ENCODE measurements around the gene FRG2. TPM values are rescaled to one million over a fixed set of nuclear protein-coding genes. Genes with fewer than 3 reads are reported as not detected.
"Not testable (repeated sequence)": the region's sequence is repeated elsewhere in the genome, so short reads cannot be mapped to it uniquely, and the experiment has no call there.

The FRG2 gene
- not detected for total RNA-seq

DNA sequence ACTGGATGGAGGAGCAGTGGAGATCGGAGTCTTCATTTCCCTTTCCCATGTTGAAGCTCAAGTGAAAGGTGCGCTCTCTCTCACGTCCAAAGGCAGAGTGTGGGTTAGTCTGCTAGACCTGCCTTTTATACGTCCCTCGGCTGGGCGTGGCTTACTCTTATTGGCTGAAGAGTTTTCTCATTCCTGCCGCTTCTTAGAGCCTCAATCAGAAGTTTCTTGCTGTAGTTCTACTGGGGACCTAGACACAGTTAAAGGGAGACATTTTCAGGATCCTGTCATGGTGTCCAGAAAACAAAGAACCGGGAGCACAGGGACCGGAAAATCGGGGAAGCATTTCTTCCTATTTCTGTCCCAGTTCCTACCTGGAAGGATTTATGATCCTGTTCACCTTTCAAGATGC is at the start of gene FRG2:
TSS of gene FRG2 (minus strand) at position 101 of the 400 bp plus-strand sequence. CDS start at position 49, 52 bp downstream.
- not testable (repeated sequence) for ATAC-seq; DNase-seq (ENCODE audit: low spot score)

DNA sequence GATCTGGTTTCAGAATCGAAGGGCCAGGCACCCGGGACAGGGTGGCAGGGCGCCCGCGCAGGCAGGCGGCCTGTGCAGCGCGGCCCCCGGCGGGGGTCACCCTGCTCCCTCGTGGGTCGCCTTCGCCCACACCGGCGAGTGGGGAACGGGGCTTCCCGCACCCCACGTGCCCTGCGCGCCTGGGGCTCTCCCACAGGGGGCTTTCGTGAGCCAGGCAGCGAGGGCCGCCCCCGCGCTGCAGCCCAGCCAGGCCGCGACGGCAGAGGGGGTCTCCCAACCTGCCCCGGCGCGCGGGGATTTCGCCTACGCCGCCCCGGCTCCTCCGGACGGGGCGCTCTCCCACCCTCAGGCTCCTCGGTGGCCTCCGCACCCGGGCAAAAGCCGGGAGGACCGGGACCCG is 41.3 kb upstream of the FRG2 start:
- ATAC-seq; DNase-seq (ENCODE audit: low spot score): not testable (repeated sequence)

DNA sequence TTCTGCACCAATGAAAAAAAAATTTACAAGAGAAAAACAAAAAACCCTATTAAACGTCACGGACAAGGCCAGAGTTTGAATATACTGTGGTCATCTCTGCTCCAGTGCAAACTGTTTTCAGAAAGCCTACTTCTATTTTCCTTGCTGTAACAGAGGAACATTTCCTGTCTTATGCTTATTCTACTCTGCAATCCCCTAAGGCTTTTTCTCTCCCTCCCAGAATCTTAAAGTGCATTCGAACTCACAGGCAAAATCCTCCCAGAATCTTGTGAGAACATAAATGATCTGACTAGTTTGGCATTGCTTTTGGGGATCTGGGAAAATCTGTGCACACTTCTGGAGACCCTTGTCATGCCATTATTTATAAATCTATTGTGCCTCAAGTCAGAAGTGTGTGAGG is 37.7 kb upstream of the FRG2 start:
- ATAC-seq; DNase-seq (ENCODE audit: low spot score): not testable (repeated sequence)

DNA sequence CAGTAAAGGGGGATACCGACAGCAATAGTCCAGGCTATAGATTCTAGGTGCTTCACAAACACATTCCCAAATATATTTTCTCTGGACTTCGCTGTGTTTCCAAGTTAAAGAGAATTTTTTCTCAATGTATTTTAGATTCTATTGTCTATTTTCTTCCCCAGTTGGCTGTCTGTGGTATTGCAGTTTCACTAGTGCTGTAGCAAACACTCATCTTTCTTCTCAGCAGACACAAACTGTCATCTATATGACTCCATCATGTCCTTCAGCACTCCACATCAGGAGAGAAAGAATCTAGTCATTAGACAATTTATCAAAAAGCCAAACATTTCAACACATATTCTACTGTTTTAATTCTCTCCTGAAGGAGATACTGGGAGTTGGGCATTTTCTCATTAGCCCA is 37.3 kb upstream of the FRG2 start, which contains the start of gene DBET:
TSS of gene DBET (plus strand) at position 161 of the 400 bp plus-strand sequence.
- ATAC-seq; DNase-seq (ENCODE audit: low spot score): not testable (repeated sequence)

DNA sequence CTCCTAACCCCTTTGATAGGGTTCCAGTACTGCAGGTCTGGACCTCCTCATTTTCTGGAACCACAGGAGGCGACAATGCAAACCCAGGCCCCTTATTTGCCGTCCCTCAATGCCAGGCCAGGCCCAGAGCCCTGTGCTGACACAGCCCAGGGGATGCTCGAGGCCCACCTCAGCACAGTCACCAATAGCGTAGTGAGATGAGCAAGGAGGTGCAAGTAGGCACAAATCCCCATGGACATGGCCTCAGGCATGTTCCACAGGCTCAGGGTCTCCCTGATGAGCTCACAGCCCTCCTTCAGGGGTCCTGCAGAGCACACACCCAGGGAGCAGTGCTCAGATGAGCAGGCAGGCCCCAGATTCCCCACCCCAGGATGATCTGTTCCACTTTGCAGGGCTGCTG is 31.9 kb upstream of the FRG2 start:
- not testable (repeated sequence) for DNase-seq (ENCODE audit: low spot score); ATAC-seq

DNA sequence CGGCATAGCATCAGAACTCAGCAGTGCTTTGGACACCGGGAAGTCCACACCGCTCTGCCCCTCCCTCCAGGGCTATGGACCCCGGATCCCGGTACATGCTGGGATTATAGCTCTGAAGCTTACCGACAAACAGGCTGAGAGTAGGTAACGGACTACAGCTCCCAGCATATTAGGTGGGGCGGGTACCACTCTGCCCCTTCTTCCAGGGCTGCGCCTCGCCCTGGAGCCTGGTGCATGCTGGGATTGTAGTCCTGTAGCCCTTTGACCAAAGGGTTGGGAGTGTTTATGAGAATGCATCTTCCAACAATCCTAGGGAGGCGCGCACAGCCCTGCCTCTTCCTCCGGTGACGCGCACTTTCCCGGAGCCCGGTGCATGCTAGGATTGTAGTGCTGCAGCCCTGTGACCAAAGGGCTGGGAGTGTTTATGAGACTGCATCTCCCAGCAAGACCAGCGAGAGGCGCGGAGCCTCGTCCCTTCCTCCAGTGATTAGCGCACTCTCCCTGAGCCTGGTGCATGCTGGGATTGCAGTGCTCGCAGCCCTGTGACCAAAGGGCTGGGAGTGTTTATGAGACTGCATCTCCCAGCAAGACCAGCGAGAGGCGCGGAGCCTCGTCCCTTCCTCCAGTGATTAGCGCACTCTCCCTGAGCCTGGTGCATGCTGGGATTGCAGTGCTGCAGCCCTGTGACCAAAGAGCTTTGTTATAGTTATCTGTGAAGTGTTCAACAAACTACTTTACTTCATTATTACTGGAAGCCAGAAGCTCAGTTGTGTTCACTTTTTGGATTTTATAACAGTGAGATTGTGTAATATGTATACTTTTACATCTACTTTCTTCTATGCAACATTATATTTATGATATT is 22.6 kb upstream of the FRG2 start:
- peak; percentile 43 for ATAC-seq
- not testable (repeated sequence) for DNase-seq (ENCODE audit: low spot score)

DNA sequence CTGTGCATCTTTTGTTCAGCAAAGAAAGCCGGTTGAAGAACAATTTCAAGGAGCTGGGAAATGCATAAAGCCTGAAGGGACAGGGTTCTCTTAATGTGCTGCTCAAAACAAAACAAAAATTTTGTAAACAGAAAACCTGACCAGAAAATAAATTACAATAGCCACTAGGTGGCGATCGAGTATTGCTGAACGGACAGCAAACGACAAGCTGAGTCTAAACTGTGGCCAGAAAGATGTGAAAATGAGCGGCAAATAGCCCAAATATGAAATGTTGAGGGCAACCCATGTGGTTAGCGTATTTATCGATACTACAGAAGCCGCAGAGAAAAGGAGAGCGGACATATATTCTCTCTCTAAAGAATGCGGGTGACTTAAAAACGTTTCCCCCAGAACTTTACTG is 20.6 kb upstream of the FRG2 start:
- ATAC-seq: peak; percentile 62
- not testable (repeated sequence) for DNase-seq (ENCODE audit: low spot score)

DNA sequence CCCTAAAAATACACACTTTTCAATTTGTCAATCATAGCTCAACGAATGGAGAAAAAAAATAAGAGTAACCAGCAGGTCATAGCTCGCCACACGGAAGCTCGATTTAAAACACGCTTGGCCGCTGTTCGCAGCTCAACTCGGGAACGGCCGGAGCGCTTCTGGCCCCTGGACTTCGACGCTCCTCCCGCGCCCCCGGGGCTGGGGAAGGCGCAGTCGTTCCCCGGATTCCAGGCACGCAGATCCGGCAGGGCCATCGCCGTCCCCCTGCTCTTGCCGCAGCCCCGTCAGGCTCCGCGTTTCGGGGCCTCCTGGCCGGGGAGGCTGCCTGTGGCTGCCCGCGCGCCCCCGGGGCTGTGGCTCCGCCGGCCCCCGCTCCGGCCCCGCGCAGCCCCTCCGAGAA is 13.8 kb upstream of the FRG2 start:
- ATAC-seq; DNase-seq (ENCODE audit: low spot score): not testable (repeated sequence)

DNA sequence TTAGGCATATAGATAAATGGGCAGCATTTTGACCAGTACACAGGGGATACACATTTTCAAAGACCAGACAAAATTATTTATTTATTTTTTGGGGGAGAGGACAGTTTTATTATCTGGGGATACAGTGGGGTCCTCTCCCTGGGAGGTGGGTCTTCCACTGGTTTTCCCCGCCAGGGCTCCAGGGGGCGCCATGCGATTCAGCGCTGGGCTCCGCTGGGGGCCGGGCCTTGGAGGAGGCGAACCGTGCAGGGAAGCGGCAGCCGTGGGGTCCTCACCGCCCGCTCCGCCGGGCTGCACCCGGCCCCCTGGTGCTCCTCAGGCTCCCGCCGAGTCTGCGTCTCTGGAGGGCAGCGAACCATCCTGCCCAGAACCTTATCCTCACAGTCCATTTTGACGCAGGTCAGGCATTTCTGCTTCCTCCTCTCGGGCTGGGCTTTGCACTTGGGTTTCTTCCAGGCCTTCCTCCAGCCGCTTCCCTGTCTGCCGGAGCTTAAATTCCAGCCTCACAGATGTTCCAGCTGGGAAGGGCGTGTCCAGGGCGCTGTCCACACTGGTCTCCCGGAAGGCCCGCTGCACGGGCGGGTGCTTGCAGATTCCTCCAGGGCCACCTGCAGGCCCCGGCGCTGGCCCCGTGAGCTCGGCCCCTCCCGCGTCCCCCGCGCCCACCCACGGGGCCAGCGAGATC is 10.8 kb upstream of the FRG2 start:
- not testable (repeated sequence) for ATAC-seq; DNase-seq (ENCODE audit: low spot score)

DNA sequence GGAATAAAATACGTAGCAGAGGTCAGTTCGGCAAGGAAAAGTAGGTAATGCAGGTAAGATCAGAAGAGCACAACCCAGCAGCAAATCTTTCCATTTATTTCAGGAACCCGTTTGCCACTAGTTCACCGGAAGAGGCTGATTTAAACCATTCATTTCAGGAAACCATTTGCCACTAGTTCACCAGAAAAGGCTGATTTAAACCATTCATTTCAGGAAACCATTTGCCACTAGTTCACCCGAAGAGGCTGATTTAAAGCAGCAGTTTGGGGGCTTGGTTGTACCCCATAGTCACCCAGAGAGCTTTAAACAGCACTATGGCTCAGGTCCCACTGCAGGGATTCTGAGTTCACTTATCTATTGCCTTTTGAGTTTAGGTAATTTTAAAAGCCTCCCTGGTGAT is 4.2 kb upstream of the FRG2 start:
- ATAC-seq; DNase-seq (ENCODE audit: low spot score): not testable (repeated sequence)

DNA sequence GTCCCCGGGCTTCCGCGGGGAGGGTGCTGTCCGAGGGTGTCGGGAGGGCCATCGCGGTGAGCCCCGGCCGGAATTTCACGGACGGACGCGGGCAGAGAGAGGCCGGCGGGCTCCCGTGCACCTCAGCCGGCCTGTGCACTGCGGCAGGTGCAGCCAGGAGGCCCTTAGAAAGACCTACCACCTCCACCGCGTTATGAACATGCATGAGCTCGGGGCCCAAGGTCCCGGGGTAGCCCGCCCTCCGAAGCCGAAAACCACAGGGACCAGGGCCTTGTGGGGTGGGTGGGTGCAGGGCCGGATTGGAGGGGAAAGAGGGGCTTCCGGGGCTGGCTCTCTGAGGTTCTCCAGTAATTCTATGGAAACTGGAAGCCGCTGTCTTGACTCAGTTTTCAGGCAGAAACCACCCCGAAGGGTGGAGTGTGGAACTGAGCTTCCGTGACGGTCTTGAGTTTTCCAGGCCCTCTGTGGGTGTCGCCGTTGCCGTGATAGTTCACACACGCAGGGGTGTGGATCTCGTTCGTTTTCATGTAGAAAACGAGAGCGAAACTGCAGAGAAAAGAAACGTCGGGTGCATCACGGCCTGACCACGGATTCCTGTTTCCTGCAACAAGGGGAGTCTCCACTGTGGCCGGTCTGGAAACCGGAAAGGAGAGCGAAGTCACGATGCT is 4.3 kb downstream of the FRG2 start:
- peak; percentile 58 for ATAC-seq
- DNase-seq (ENCODE audit: low spot score): not testable (repeated sequence)

DNA sequence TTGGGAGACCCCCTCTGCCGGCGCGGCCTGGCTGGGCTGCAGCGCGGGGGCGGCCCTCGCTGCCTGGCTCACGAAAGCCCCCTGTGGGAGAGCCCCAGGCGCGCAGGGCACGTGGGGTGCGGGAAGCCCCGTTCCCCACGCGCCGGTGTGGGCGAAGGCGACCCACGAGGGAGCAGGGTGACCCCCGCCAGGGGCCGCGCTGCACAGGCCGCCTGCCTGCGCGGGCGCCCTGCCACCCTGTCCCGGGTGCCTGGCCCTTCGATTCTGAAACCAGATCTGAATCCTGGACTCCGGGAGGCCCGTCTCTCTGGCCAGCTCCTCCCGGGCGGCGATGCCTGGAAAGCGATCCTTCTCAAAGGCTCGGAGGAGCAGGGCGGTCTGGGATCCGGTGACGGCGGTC is 5.1 kb downstream of the FRG2 start:
- not testable (repeated sequence) for DNase-seq (ENCODE audit: low spot score); ATAC-seq

DNA sequence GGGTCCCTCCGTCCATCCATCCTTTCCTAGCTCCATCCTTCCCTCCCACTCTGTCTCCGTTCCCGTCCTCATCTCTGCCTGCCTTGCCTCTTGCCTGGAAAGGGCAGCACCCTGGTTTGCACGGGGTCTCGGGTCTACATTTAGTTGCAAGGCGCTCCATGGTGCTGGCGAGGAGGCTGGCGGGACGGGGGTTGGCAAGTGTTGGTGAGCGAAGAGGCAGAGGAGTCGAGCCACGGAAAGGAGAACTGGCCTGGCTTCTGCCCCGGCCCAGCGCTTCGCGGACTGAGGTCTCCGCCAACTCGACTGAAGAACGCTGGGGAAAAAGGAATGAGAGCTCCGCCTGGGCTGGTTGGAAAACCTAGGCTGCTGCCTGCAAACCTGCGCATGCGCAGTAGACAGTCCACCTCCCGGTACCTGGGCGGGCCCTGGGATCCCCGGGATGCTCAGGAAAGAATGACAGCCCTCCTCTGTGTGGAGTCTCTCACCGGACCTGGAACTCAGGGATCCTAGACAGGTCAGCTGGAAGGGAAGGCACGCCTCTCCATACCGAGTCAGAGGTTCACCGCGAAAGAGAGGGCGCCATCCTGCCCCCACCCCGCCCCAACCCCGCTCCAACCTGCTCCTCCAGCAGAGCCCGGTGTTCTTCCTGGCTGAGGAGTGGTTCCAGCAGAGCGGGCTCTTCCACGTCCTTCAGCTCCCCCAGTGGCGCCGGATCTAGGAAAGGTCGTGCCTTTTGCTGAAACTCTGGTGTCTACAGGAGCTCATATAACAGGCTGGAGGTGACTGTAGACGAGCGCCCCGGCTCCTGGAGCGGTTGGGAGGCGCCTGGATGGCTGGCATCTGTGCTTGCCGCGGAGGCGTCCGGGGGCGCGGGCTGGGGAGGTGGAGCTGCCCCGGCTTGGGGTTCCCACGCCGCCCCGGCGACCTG is 6.0 kb downstream of the FRG2 start:
- ATAC-seq (peak; percentile 58), DNase-seq (ENCODE audit: low spot score) (peak; percentile 46)

DNA sequence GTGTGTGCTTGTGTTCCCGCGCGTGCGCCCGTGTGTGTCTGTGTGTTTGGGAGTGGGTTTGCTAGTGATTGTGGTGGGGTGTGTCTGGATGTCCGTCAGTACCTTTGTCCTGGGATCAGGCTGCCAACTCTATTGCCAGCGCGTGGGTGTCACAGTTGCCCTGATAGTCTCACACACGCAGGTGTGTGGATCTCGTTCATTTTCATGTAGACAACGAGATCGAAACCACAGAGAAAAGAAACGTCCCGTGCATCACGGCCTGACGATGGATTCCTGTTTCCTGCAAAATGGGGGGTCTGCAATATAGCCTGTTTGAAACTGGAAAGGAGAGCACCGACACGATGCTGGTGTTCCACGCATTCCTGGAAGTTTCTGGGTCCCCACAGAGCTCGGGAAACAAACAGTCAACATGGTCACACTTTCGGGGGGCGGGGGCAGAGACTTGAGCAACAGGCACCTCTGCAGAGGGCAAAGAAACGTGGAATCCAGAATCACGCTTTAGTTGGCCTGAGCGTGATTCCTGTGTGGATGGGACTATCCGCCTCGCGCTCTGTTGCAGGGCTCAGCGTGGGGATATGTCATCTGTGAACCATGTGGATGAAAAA is 7.1 kb downstream of the FRG2 start:
- ATAC-seq; DNase-seq (ENCODE audit: low spot score): not testable (repeated sequence)

DNA sequence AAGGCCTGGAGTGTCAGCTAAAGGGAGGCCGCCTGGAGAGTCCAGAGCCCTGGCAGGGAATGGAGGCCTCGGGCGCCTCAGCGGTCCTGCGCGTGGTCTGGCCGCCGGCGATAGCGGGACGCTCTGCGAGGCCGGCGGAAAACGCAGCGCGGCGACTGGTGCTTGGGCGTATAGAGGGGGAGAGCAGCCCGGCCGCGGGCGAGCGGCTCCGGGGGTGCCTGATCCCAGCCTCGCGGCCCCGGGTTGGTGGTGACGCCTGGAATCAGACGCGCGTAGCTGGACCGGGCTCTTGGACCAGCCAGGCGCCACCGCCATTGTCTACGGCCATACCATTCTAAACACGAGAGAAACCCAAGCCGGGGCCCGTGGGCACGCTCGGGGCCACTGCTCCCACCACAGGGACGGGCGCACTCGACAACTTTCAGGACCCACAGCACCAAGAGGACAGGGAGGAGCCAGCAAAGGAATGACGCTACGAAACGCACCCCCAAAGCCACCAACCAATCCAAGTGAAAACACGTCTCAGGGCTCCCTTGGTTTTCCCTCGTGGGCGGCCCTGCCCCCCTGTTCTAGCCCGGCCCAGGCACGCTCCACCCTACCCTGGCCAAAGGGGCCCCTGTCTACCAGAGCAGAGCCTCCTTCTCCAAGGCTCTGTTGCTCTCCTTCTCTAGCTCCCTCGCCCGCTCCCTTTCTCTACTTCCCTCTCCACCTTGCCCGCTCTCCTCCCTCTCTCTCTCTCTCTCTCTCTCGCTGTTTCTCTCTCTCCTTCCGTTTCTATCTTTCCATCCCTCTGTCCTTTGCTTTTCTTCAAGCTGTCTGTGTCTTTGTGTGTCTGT is 7.8 kb downstream of the FRG2 start:
- no peak for DNase-seq (ENCODE audit: low spot score)
- no peak for ATAC-seq

DNA sequence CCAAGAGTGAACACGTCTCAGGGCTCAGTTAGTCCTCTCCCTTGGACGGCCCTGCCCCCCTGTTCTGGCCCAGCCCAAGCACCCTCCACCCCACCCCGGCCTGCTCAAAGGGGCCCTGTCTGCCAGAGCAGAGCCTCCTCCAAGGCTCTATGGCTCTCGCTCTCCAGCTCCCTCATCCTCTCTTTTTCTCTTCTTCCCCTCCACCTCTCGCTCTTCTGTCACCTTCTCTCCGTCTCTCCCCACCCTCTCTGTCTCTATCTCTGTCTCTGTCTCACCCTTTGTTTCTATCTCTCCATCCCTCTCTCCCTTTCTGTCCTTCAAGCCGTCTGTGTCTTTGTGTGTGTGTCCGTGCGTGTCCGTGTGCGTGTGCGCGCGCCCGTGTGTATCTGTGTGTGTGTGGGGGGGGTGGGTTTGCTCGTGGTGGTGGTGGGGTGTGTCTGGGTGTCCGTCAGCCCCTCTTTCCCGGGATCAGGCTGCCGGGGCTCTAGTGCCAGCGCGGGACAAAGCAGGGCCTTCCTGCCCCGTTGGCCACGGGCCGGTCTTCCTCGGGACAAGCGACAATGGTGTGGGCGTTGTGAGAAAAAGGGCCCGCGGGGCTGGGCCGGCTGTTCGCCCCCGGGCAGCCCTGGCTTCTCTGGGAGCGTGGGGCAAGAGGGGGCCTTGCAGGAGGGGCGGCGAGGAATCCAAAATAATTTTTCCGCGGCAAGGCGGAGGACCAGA is 8.7 kb downstream of the FRG2 start:
- ATAC-seq (no peak), DNase-seq (ENCODE audit: low spot score) (no peak)

DNA sequence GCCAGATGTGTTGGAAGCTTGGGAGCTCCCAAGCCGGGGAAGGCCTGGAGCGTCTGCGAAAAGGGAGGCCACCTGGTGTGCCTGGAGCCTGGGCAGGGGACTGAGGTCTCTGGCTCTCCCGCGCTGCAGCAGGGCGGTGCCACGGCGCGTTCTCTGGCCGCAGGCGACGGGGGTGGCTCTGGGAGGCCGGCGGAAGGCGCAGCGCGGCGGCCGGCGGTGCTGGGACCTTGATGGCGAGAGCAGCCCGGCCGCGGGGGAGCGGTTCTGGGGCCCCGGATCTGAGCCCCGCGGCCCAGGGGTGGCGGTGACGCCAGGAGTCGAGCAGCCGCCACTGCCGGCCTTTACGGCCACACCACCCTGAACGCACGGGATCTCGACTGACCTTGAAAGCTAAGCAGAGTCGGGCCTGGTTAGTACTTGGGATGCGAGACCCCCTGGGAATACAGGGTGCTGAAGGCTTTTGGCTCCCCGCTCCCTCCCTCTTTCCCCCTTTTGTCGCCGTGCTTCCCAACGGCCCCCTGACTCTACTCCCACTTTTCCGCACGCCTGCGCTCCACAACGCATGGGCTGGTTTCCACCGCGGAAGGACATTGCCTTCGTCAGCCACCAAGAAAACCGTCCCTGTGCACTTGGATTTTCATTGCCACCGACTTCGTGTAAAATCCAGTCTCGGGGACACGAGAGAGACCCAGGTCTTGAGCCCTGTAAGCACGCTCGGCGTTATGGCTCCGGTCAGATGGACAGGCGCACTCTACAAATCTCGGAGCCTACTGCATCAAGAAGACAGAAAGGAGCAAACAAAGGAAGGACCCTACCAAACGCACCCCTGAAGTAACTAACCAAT is 9.5 kb downstream of the FRG2 start:
- ATAC-seq: no peak
- no peak for DNase-seq (ENCODE audit: low spot score)

Measured in left lobe of liver (tissue), 2 donors.